ENCODE data around the gene AEBP1.

- no peak for TF ChIP-seq CTCF (conservative IDR thresholded peaks at IDR 0.05; ENCODE audit: low read depth, low read length)
- no peak for TF ChIP-seq BHLHE40 (IDR thresholded peaks at IDR 0.05; ENCODE audit: low read depth, low read length)
- no peak for TF ChIP-seq POLR2A (IDR thresholded peaks at IDR 0.05; ENCODE audit: low read depth, low read length)
- TF ChIP-seq MAZ (IDR thresholded peaks at IDR 0.05; ENCODE audit: borderline replicate concordance, low read depth, low read length): no peak
- no peak for TF ChIP-seq SMC3 (IDR thresholded peaks at IDR 0.05; ENCODE audit: low read depth, low read length)
- no peak for TF ChIP-seq FOS (IDR thresholded peaks at IDR 0.05; ENCODE audit: low read depth, low read length)
- TF ChIP-seq MAFK (IDR thresholded peaks at IDR 0.05; ENCODE audit: low read depth, low read length): no peak
- no peak for TF ChIP-seq ELK1 (IDR thresholded peaks at IDR 0.05; ENCODE audit: borderline replicate concordance, low read depth, low read length)
Measured at GRCh38 chr7:44150466-44150832, 46.3 kb downstream of the AEBP1 start.
